Caco-2 (cell line): Measurements from ENCODE around the gene MAP9. TPM values are rescaled to one million over a fixed set of nuclear protein-coding genes. Genes with fewer than 3 reads are reported as not detected.

Source experiments
- BruUV-seq: library from RNA; stranded (reverse); fragments of 400-500 nt; replicated peaks from 2 replicates; lab custom pipeline; 2021; lab: Mats Ljungman, UMichigan
- CTCF ChIA-PET: fragments of 300-600 bp; sonication (Branson Sonifier 250); formaldehyde crosslinking; loops from one replicate; lab custom pipeline; 2022; ENCODE audit warnings: antibody characterized with exemption; lab: Charles Lee
- POLR2A ChIA-PET: fragments of 300-600 bp; sonication (Branson Sonifier 250); formaldehyde crosslinking; loops from one replicate; lab custom pipeline; 2022; ENCODE audit warnings: antibody characterized with exemption; lab: Charles Lee
- DNase-seq, 2 experiments: peaks; one replicate each; pipeline versions ENCODE4 v3.0.0 to v3.0.0-alpha.2; 2020 to 2022
- H3K27me3 ChIP-seq: replicated peaks from 2 replicates; pipeline ENCODE4 v1.6.0; 2011; ENCODE audit warnings: low read length; ENCODE audit not compliant: control insufficient read depth, insufficient read depth
- H3K36me3 ChIP-seq: 2 replicates; pipeline ENCODE4 v1.5.1; 2011; ENCODE audit warnings: low read length; ENCODE audit not compliant: control insufficient read depth, insufficient read depth
- H3K4me1 ChIP-seq: fragments of 250-450 bp; sonication (Bioruptor Pico); 2 replicates; pipeline ENCODE4 v1.5.1; 2020; ENCODE audit warnings: mild to moderate bottlenecking
- H3K4me3 ChIP-seq: 2 replicates; pipeline ENCODE4 v1.5.1; 2011; ENCODE audit warnings: low read depth, mild to moderate bottlenecking, control low read depth, low read length
- H3K9me3 ChIP-seq: fragments of 250-450 bp; sonication (Bioruptor Pico); 2 replicates; pipeline ENCODE4 v1.5.1; 2020; ENCODE audit warnings: mild to moderate bottlenecking, moderate library complexity
- H3K27ac Mint-ChIP-seq: one replicate; pipeline ENCODE4 v1.8.0; 2022; ENCODE audit warnings: mixed read lengths; ENCODE audit not compliant: unreplicated experiment
- H3K27me3 Mint-ChIP-seq: one replicate; pipeline ENCODE4 v1.8.0; 2022; ENCODE audit warnings: mixed read lengths; ENCODE audit not compliant: insufficient read depth, unreplicated experiment
- H3K36me3 Mint-ChIP-seq: one replicate; pipeline ENCODE4 v1.8.0; 2022; ENCODE audit warnings: mild to moderate bottlenecking, mixed read lengths; ENCODE audit not compliant: insufficient read depth, unreplicated experiment
- H3K4me1 Mint-ChIP-seq: one replicate; pipeline ENCODE4 v1.8.0; 2022; ENCODE audit warnings: low read depth, mixed read lengths; ENCODE audit not compliant: unreplicated experiment
- H3K4me3 Mint-ChIP-seq: one replicate; pipeline ENCODE4 v1.8.0; 2022; ENCODE audit warnings: mild to moderate bottlenecking, moderate library complexity, mixed read lengths; ENCODE audit not compliant: unreplicated experiment
- H3K9me3 Mint-ChIP-seq: one replicate; pipeline ENCODE4 v1.8.0; 2022; ENCODE audit warnings: mixed read lengths; ENCODE audit not compliant: unreplicated experiment
- intact Hi-C: fragments of 100-400 bp; cut with micrococcal nuclease; formaldehyde crosslinking; loops from one replicate; pipeline ENCODE4 v1.10.0; 2022; ENCODE audit not compliant: unreplicated experiment
- total RNA-seq: library from RNA; stranded (reverse); gene quantifications from 2 replicates; pipeline ENCODE4 v1.2.3, GENCODE V29; 2022
- TF ChIP-seq, protein P1 (sequence below), 2 experiments: fragments of 200-600 bp in 1 of 2; IDR thresholded peaks; 1 replicate in 1 of 2; 2 replicates in 1 of 2; pipeline versions ENCODE4 v1.5.1 to v1.8.0; 2011 to 2022; ENCODE audit warnings: antibody characterized with exemption in 1 of 2, control low read depth in 1 of 2, inconsistent platforms in 1 of 2, low read depth in 1 of 2, low read length in 1 of 2, mild to moderate bottlenecking in 1 of 2, moderate library complexity in 1 of 2; ENCODE audit not compliant: insufficient read depth in 1 of 2, severe bottlenecking in 1 of 2, unreplicated experiment in 1 of 2

The MAP9 gene
- total RNA-seq, 1 experiment from 2014 or later: not detected

DNA sequence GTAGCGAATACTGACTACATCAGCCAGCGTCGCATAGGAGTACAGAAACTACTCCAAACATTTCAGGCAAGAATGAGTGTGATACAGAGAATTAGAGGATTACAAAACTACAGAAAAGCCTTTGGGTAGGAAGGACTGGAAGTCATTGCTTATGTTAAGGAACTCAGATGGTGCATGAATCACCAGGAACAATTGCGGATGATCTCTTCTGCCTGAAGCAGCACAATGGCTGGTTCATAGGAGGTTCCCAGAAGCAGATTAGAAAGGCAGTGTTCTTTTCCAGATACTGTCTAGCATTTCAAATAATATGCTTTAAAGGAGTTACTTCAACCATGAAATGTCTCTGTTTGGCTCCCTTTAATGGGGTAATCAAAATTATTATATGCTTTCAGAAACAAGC, 42.5 kb upstream of the MAP9 start:
- no peaks in the 10 kb centered on the region for H3K27me3 Mint-ChIP-seq
- no TSS peak for BruUV-seq
- TF ChIP-seq, protein P1, sequence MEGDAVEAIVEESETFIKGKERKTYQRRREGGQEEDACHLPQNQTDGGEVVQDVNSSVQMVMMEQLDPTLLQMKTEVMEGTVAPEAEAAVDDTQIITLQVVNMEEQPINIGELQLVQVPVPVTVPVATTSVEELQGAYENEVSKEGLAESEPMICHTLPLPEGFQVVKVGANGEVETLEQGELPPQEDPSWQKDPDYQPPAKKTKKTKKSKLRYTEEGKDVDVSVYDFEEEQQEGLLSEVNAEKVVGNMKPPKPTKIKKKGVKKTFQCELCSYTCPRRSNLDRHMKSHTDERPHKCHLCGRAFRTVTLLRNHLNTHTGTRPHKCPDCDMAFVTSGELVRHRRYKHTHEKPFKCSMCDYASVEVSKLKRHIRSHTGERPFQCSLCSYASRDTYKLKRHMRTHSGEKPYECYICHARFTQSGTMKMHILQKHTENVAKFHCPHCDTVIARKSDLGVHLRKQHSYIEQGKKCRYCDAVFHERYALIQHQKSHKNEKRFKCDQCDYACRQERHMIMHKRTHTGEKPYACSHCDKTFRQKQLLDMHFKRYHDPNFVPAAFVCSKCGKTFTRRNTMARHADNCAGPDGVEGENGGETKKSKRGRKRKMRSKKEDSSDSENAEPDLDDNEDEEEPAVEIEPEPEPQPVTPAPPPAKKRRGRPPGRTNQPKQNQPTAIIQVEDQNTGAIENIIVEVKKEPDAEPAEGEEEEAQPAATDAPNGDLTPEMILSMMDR (IDR thresholded peaks at IDR 0.05; ENCODE audit: insufficient read depth in 1 of 2, low read depth in 1 of 2, low read length in 1 of 2, severe bottlenecking in 1 of 2, unreplicated experiment in 1 of 2): no peak
- no peak overlapping the region for H3K4me3 Mint-ChIP-seq
- no peak overlapping the region for H3K27ac Mint-ChIP-seq
- H3K36me3 Mint-ChIP-seq: no peaks in the 10 kb centered on the region
- ChIA-PET CTCF (no interaction called here), POLR2A (no interaction called here)
- Histone ChIP-seq H3K27me3 (no peaks in the 10 kb centered on the region), H3K4me3 (no peak overlapping the region), H3K36me3 (no peaks in the 10 kb centered on the region), H3K4me1 (no peaks in the 10 kb centered on the region), H3K9me3 (no peaks in the 10 kb centered on the region)
- peaks cover 10% of the 10 kb centered on the region for H3K9me3 Mint-ChIP-seq
- DNase-seq: no peak
- no peaks in the 10 kb centered on the region for H3K4me1 Mint-ChIP-seq
- intact Hi-C loops: no loop called here

DNA sequence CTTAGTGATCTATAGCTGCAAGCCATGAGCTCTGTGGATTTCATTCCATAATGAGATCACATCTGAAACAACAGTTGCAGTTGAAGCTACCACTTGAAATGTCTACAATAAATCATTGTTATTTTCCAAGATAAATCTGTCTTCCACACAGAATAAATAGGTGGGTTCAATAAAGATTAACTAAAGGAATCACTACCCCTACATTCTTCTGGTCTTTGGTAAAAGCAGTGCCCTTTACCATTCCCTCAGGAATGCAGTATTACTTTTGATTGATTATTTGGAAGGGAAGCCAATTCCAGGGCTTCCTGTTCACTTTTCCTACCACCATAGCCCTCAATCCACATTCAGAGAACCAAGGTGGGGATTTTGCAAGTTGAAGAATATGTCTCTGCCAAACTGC, 38.9 kb upstream of the MAP9 start:
- intact Hi-C loops: no loop called here
- BruUV-seq: no TSS peak

GRCh38 chr4:155413451-155413850, 36.7 kb upstream of the MAP9 start:
- Histone ChIP-seq H3K4me3 (no peak overlapping the region), H3K27me3 (no peaks in the 10 kb centered on the region), H3K36me3 (no peaks in the 10 kb centered on the region), H3K4me1 (no peaks in the 10 kb centered on the region), H3K9me3 (no peaks in the 10 kb centered on the region)
- Mint-ChIP-seq H3K9me3 (no peaks in the 10 kb centered on the region), H3K27me3 (no peaks in the 10 kb centered on the region), H3K4me3 (no peak overlapping the region), H3K4me1 (no peaks in the 10 kb centered on the region), H3K36me3 (no peaks in the 10 kb centered on the region), H3K27ac (no peak overlapping the region)
- intact Hi-C loops: no loop called here
- no peak for DNase-seq
- TF ChIP-seq, protein P1 (IDR thresholded peaks at IDR 0.05; ENCODE audit: insufficient read depth in 1 of 2, low read depth in 1 of 2, low read length in 1 of 2, severe bottlenecking in 1 of 2, unreplicated experiment in 1 of 2): no peak
- ChIA-PET POLR2A (no interaction called here), CTCF (no interaction called here)
- no TSS peak for BruUV-seq

More for the DNA sequence above, 38.9 kb upstream of the MAP9 start:
- Histone ChIP-seq H3K4me3 (no peak overlapping the region), H3K36me3 (no peaks in the 10 kb centered on the region), H3K4me1 (no peaks in the 10 kb centered on the region), H3K27me3 (no peaks in the 10 kb centered on the region), H3K9me3 (no peaks in the 10 kb centered on the region)
- TF ChIP-seq, protein P1 (IDR thresholded peaks at IDR 0.05; ENCODE audit: insufficient read depth in 1 of 2, low read depth in 1 of 2, low read length in 1 of 2, severe bottlenecking in 1 of 2, unreplicated experiment in 1 of 2): no peak
- no peaks in the 10 kb centered on the region for H3K4me1 Mint-ChIP-seq
- H3K36me3 Mint-ChIP-seq: no peaks in the 10 kb centered on the region
- ChIA-PET CTCF (no interaction called here), POLR2A (no interaction called here)
- H3K27me3 Mint-ChIP-seq: no peaks in the 10 kb centered on the region
- no peak overlapping the region for H3K4me3 Mint-ChIP-seq
- H3K27ac Mint-ChIP-seq: no peak overlapping the region
- DNase-seq: no peak
- H3K9me3 Mint-ChIP-seq: no peaks in the 10 kb centered on the region
